H1 (cell line): ENCODE measurements around the gene LTB4R.

Experiments used
- CEBPB ChIP-seq: IDR thresholded peaks from 2 replicates; pipeline ENCODE4 v1.6.1; 2012; ENCODE audit warnings: low read depth, low read length
- EP300 ChIP-seq, 2 experiments: IDR thresholded peaks; 1 replicate in 1 of 2; 2 replicates in 1 of 2; pipeline ENCODE4 v1.6.1; 2011 to 2012; ENCODE audit warnings: low read depth in 2 of 2, low read length in 2 of 2, mild to moderate bottlenecking in 2 of 2, borderline replicate concordance in 1 of 2, inconsistent platforms in 1 of 2, moderate library complexity in 1 of 2
- JUN ChIP-seq: IDR thresholded peaks from 2 replicates; pipeline ENCODE4 v1.6.1; 2011; ENCODE audit warnings: low read depth, mild to moderate bottlenecking, improper control_type of control experiment, low read length
- KDM5A ChIP-seq: fragments of 200-600 bp; IDR thresholded peaks from 2 replicates; pipeline ENCODE4 v1.7.1; 2012; ENCODE audit warnings: mild to moderate bottlenecking, low read length, inconsistent platforms, mixed read lengths
- SIX5 ChIP-seq: IDR thresholded peaks from 2 replicates; pipeline ENCODE4 v1.6.1; 2011; ENCODE audit warnings: mild to moderate bottlenecking, low read depth, low read length
- USF2 ChIP-seq: IDR thresholded peaks from 2 replicates; pipeline ENCODE4 v1.6.1; 2011; ENCODE audit warnings: low read length, improper control_type of control experiment
- YY1 ChIP-seq: IDR thresholded peaks from 2 replicates; pipeline ENCODE4 v1.6.1; 2011; ENCODE audit warnings: low read depth, mild to moderate bottlenecking, low read length
- TF ChIP-seq, protein P1 (sequence below), 3 experiments: IDR thresholded peaks; 1 replicate in 2 of 3; 2 replicates in 1 of 3; pipeline versions ENCODE4 v1.5.1 to v1.6.1; 2011; ENCODE audit warnings: low read length in 3 of 3, mild to moderate bottlenecking in 3 of 3, inconsistent platforms in 2 of 3, low read depth in 1 of 3, moderate library complexity in 1 of 3; ENCODE audit not compliant: insufficient read depth in 1 of 3; ENCODE audit errors: control extremely low read depth in 1 of 3

DNA sequence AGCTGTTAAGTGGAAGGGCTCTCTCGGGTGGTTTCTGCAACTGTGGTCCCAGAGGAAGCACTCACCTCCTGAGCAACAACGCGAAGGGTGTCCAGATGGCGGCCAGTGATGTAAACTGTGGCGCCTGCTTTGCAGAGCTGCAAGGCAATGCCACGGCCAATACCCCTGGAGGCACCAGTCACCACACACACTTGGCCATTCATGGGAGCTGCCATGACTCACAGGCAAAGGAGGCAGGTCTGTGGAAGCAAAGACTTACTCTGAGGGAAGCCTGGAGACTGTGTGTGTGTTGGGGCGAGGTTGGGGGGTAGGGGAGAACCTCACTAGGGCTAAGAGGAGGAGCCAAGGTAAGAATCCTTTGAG is 12.4 kb upstream of the LTB4R start:
- TF ChIP-seq CEBPB (no peak), EP300 (IDR thresholded peaks at IDR 0.05; ENCODE audit: borderline replicate concordance in 1 of 2, low read depth in 2 of 2, low read length in 2 of 2) (no peak), JUN (no peak), YY1 (no peak), USF2 (no peak), KDM5A (no peak), SIX5 (no peak)
- TF ChIP-seq, protein P1, sequence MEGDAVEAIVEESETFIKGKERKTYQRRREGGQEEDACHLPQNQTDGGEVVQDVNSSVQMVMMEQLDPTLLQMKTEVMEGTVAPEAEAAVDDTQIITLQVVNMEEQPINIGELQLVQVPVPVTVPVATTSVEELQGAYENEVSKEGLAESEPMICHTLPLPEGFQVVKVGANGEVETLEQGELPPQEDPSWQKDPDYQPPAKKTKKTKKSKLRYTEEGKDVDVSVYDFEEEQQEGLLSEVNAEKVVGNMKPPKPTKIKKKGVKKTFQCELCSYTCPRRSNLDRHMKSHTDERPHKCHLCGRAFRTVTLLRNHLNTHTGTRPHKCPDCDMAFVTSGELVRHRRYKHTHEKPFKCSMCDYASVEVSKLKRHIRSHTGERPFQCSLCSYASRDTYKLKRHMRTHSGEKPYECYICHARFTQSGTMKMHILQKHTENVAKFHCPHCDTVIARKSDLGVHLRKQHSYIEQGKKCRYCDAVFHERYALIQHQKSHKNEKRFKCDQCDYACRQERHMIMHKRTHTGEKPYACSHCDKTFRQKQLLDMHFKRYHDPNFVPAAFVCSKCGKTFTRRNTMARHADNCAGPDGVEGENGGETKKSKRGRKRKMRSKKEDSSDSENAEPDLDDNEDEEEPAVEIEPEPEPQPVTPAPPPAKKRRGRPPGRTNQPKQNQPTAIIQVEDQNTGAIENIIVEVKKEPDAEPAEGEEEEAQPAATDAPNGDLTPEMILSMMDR (IDR thresholded peaks at IDR 0.05; ENCODE audit: control extremely low read depth in 1 of 3, insufficient read depth in 1 of 3, low read depth in 1 of 3, low read length in 3 of 3) = no peak
